ENCODE measurements around the gene EIF4EBP2. TPM values are rescaled to one million over a fixed set of nuclear protein-coding genes. Genes with fewer than 3 reads are reported as not detected.

The EIF4EBP2 gene
- total and polyA plus RNA-seq, 9 donors = 37.7 to 99.2 (median 72.5) TPM

DNA sequence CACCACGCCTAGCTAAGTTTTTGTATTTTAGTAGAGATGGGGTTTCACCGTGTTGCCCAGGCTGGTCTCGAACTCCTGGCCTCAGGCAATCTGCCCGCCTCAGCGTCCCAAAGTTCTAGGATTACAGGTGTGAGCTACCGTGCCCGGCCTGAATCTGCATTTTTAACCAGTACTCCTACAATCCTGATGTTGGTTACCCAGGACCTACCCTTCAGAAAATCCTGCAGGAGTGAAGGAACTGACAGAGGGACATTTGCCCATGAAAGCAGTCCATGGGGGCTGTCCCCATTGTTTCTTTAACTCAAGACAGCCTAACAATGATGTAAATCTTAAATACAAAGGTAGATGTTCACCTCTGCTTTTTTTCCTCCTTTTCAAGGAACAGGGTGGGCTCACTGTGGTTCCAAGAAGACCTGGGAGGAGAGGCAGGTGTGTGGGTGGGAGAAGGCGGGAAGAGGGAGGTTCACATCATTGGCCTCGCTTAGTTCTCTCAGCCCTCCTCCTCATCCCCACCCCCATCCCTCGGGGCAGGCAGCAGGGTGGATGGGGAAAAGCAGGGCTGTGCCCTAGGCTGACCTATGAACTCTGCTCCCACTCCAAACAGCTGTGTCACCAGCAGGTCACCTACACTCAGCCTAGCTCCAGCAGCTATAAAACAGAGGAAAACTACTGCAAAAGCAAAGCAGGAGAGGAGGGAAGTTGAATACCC, 35.0 kb upstream of the EIF4EBP2 start:
- no peaks in the 10 kb centered on the region for H3K9me3 ChIP-seq
- H3K36me3 ChIP-seq = no peaks in the 10 kb centered on the region
- intact Hi-C loops (cut with DNase I) = loop anchor here in 1 of 4 donors (10.0 kb wide), 1 partner anchor 84 kb away; the partner anchor contains the start of gene NPFFR1
- no peak overlapping the region for H3K27ac ChIP-seq
- H3K27me3 ChIP-seq = no peaks in the 10 kb centered on the region
- peaks cover 3% of the 10 kb centered on the region for H3K4me1 ChIP-seq (ENCODE audit: insufficient read depth)
- DNase-seq = peak in 1 of 5 donors; percentile 17
- TF ChIP-seq EP300 (IDR thresholded peaks at IDR 0.05) = no peak
- TF ChIP-seq POLR2A (IDR thresholded peaks at IDR 0.05) = no peak
- TF ChIP-seq, protein P1, sequence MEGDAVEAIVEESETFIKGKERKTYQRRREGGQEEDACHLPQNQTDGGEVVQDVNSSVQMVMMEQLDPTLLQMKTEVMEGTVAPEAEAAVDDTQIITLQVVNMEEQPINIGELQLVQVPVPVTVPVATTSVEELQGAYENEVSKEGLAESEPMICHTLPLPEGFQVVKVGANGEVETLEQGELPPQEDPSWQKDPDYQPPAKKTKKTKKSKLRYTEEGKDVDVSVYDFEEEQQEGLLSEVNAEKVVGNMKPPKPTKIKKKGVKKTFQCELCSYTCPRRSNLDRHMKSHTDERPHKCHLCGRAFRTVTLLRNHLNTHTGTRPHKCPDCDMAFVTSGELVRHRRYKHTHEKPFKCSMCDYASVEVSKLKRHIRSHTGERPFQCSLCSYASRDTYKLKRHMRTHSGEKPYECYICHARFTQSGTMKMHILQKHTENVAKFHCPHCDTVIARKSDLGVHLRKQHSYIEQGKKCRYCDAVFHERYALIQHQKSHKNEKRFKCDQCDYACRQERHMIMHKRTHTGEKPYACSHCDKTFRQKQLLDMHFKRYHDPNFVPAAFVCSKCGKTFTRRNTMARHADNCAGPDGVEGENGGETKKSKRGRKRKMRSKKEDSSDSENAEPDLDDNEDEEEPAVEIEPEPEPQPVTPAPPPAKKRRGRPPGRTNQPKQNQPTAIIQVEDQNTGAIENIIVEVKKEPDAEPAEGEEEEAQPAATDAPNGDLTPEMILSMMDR (IDR thresholded peaks at IDR 0.05) = no peak
- 80 to 84% (median 84%) methylated on average over 10 of the region's 10 CpGs for WGBS, 3 donors
- no peak overlapping the region for H3K4me3 ChIP-seq

- H3K27me3 ChIP-seq = no peaks in the 10 kb centered on the region
- H3K4me1 ChIP-seq (ENCODE audit: insufficient read depth) = peaks cover 3% of the 10 kb centered on the region
- TF ChIP-seq POLR2A (IDR thresholded peaks at IDR 0.05) (no peak), EP300 (IDR thresholded peaks at IDR 0.05) (no peak)
- TF ChIP-seq, protein P1 (IDR thresholded peaks at IDR 0.05) = no peak
- no peaks in the 10 kb centered on the region for H3K9me3 ChIP-seq
- 87 to 88% (median 88%) methylated on average over 8 of the region's 8 CpGs for WGBS, 3 donors
- no peaks in the 10 kb centered on the region for H3K36me3 ChIP-seq
- no peak overlapping the region for H3K4me3 ChIP-seq
- intact Hi-C loops (cut with DNase I) = loop anchor here in 1 of 4 donors (10.0 kb wide), 1 partner anchor 85 kb away; the partner anchor contains the start of gene NPFFR1
- no peak overlapping the region for H3K27ac ChIP-seq
- DNase-seq = no peak
These were observed 34.4 kb upstream of the EIF4EBP2 start for GRCh38 chr10:70369498-70370018.

GRCh38 chr10:70370766-70371165, 33.2 kb upstream of the EIF4EBP2 start:
- WGBS, 3 donors = 68 to 81% (median 81%) methylated on average over 2 of the region's 2 CpGs
- Histone ChIP-seq H3K36me3 (no peaks in the 10 kb centered on the region), H3K4me1 (ENCODE audit: insufficient read depth) (peaks cover 3% of the 10 kb centered on the region), H3K27me3 (no peaks in the 10 kb centered on the region), H3K9me3 (no peaks in the 10 kb centered on the region), H3K27ac (no peak overlapping the region), H3K4me3 (no peak overlapping the region)
- DNase-seq = no peak
- no peak for TF ChIP-seq POLR2A (IDR thresholded peaks at IDR 0.05)
- TF ChIP-seq, protein P1 (IDR thresholded peaks at IDR 0.05) = no peak
- no peak for TF ChIP-seq EP300 (IDR thresholded peaks at IDR 0.05)
- intact Hi-C loops (cut with DNase I) = no loop called here

- Histone ChIP-seq H3K4me1 (ENCODE audit: insufficient read depth) (peaks cover 2% of the 10 kb centered on the region), H3K27ac (no peak overlapping the region), H3K4me3 (no peak overlapping the region), H3K36me3 (no peaks in the 10 kb centered on the region), H3K9me3 (no peaks in the 10 kb centered on the region), H3K27me3 (no peaks in the 10 kb centered on the region)
- DNase-seq = no peak
- WGBS, 3 donors = 55 to 62% (median 56%) methylated on average over 5 of the region's 5 CpGs
- intact Hi-C loops (cut with DNase I) = no loop called here
- TF ChIP-seq, protein P1 (IDR thresholded peaks at IDR 0.05) = no peak
- TF ChIP-seq POLR2A (IDR thresholded peaks at IDR 0.05) (no peak), EP300 (IDR thresholded peaks at IDR 0.05) (no peak)
These were observed 32.1 kb upstream of the EIF4EBP2 start for GRCh38 chr10:70371846-70372245.
